GM04503 (cell line): ENCODE measurements around the gene IMPDH2.

Experiments
- DNase-seq: peaks from one replicate; pipeline ENCODE4 v3.0.0-alpha.2; 2012; ENCODE audit warnings: low read depth

IMPDH2 gene

GRCh38 chr3:49028673-49029562 lies at the start of gene IMPDH2:
TSS of gene IMPDH2 (minus strand) at chr3:49029398. CDS start at chr3:49029350, 48 bp downstream.
- DNase-seq, result no peak

- no peak for DNase-seq
These were observed 47.4 kb upstream of the IMPDH2 start for GRCh38 chr3:49076646-49077045.

GRCh38 chr3:49076116-49076515 lies 46.9 kb upstream of the IMPDH2 start:
- DNase-seq, result no peak

GRCh38 chr3:49058011-49058410 lies 28.8 kb upstream of the IMPDH2 start:
- no peak for DNase-seq

GRCh38 chr3:49057268-49057667 lies 28.1 kb upstream of the IMPDH2 start:
- no peak for DNase-seq

GRCh38 chr3:49054344-49054862 lies 25.2 kb upstream of the IMPDH2 start:
- DNase-seq, result no peak

GRCh38 chr3:49053543-49053942 lies 24.3 kb upstream of the IMPDH2 start:
- DNase-seq, result no peak

- DNase-seq, result no peak
These were observed 6.1 kb upstream of the IMPDH2 start for GRCh38 chr3:49035281-49035680.

GRCh38 chr3:49034650-49035049 lies 5.5 kb upstream of the IMPDH2 start:
- DNase-seq, result no peak

- DNase-seq, result no peak
These were observed 3.6 kb upstream of the IMPDH2 start for GRCh38 chr3:49032646-49033304.

GRCh38 chr3:49030321-49030720 lies 1.1 kb upstream of the IMPDH2 start:
- no peak for DNase-seq

GRCh38 chr3:49029563-49029884 lies 326 bp upstream of the IMPDH2 start:
- no peak for DNase-seq

GRCh38 chr3:49028298-49028672 lies 913 bp downstream of the IMPDH2 start:
- no peak for DNase-seq

- no peak for DNase-seq
These were observed 1.6 kb downstream of the IMPDH2 start for GRCh38 chr3:49027634-49028033.

GRCh38 chr3:49026536-49026935 lies 2.7 kb downstream of the IMPDH2 start:
- no peak for DNase-seq

GRCh38 chr3:49025793-49026520 lies 3.2 kb downstream of the IMPDH2 start:
- DNase-seq, result no peak

GRCh38 chr3:49025005-49025792 lies 4.0 kb downstream of the IMPDH2 start:
- DNase-seq, result no peak

- DNase-seq, result no peak
These were observed 4.7 kb downstream of the IMPDH2 start for GRCh38 chr3:49024449-49024848.

GRCh38 chr3:49023775-49024174 lies 5.4 kb downstream of the IMPDH2 start:
- DNase-seq, result no peak

- no peak for DNase-seq
These were observed 6.5 kb downstream of the IMPDH2 start for GRCh38 chr3:49022688-49023171.

GRCh38 chr3:49021813-49022687 lies 7.1 kb downstream of the IMPDH2 start, which contains the start of gene NDUFAF3:
TSS of gene NDUFAF3 (plus strand) at chr3:49022121. CDS start at chr3:49022145, 24 bp downstream.
- no peak for DNase-seq
